GM18907 (cell line): ENCODE data around the gene ALKBH8.
"Not testable (repeated sequence)": the region's sequence is repeated elsewhere in the genome, so short reads cannot be mapped to it uniquely, and the experiment has no call there.

Experiments used
- ATAC-seq: cut with Tn5 transposase; IDR thresholded peaks from one replicate; pipeline ENCODE4 v1.9.1; 2021; ENCODE audit warnings: mild to moderate bottlenecking, moderate library complexity; ENCODE audit not compliant: unreplicated experiment

Gene ALKBH8

GRCh38 chr11:107577346-107577711 is 11.8 kb upstream of the ALKBH8 start:
- ATAC-seq, result no peak

- ATAC-seq, result not testable (repeated sequence)
Observed at GRCh38 chr11:107576497-107577345, 11.2 kb upstream of the ALKBH8 start.

- ATAC-seq, result no peak
Observed at GRCh38 chr11:107573438-107573837, 7.9 kb upstream of the ALKBH8 start.

GRCh38 chr11:107570015-107570414 is 4.5 kb upstream of the ALKBH8 start:
- ATAC-seq, result no peak

- no peak for ATAC-seq
Observed at GRCh38 chr11:107567739-107568335, 2.3 kb upstream of the ALKBH8 start.

GRCh38 chr11:107566569-107566968 is 1.0 kb upstream of the ALKBH8 start:
- ATAC-seq, result no peak

- not testable (repeated sequence) for ATAC-seq
Observed at GRCh38 chr11:107565955-107566501, 493 bp upstream of the ALKBH8 start.

- ATAC-seq, result peak; percentile 20
Observed at GRCh38 chr11:107564877-107565218, 687 bp downstream of the ALKBH8 start.

GRCh38 chr11:107563702-107564101 is 1.8 kb downstream of the ALKBH8 start:
- ATAC-seq, result peak; percentile 35

- ATAC-seq, result no peak
Observed at GRCh38 chr11:107562647-107563208, 2.8 kb downstream of the ALKBH8 start.

- no peak for ATAC-seq
Observed at GRCh38 chr11:107561688-107562087, 3.8 kb downstream of the ALKBH8 start.

GRCh38 chr11:107550304-107550703 is 15.2 kb downstream of the ALKBH8 start:
- no peak for ATAC-seq

- no peak for ATAC-seq
Observed at GRCh38 chr11:107549954-107550285, 15.6 kb downstream of the ALKBH8 start.

GRCh38 chr11:107549253-107549953 is 16.1 kb downstream of the ALKBH8 start:
- ATAC-seq, result no peak

- ATAC-seq, result no peak
Observed at GRCh38 chr11:107547961-107548360, 17.6 kb downstream of the ALKBH8 start.

- no peak for ATAC-seq
Observed at GRCh38 chr11:107545101-107545514, 20.4 kb downstream of the ALKBH8 start.

GRCh38 chr11:107538821-107539220 is 26.7 kb downstream of the ALKBH8 start:
- ATAC-seq, result no peak

GRCh38 chr11:107538239-107538638 is 27.3 kb downstream of the ALKBH8 start:
- no peak for ATAC-seq

- not testable (repeated sequence) for ATAC-seq
Observed at GRCh38 chr11:107537155-107537554, 28.4 kb downstream of the ALKBH8 start.

- ATAC-seq, result no peak
Observed at GRCh38 chr11:107526197-107526596, 39.3 kb downstream of the ALKBH8 start.

- no peak for ATAC-seq
Observed at GRCh38 chr11:107508858-107509244, 56.7 kb downstream of the ALKBH8 start.
